Trophoblast cell (in vitro differentiated cells and primary cell): ENCODE measurements around the gene ZBTB9.
"Not testable (repeated sequence)": the region's sequence is repeated elsewhere in the genome, so short reads cannot be mapped to it uniquely, and the experiment has no call there.

Experiments used
- DNase-seq, 2 donors: peaks; one replicate each; pipeline ENCODE4 v3.0.0-alpha.2; 2016
- H2AFZ ChIP-seq: 2 replicates; pipeline ENCODE4 v1.6.1; 2013; ENCODE audit warnings: low read length, moderate library complexity, mild to moderate bottlenecking; ENCODE audit not compliant: insufficient read depth, poor library complexity
- H2AK5ac ChIP-seq: 2 replicates; pipeline ENCODE4 v1.6.1; 2013; ENCODE audit warnings: mild to moderate bottlenecking, low read length
- H2BK120ac ChIP-seq: 2 replicates; pipeline ENCODE4 v1.6.1; 2013; ENCODE audit warnings: low read length, mild to moderate bottlenecking, moderate library complexity; ENCODE audit not compliant: insufficient read depth, poor library complexity
- H2BK12ac ChIP-seq: 2 replicates; pipeline ENCODE4 v1.6.1; 2013; ENCODE audit warnings: mild to moderate bottlenecking, low read length, moderate library complexity
- H2BK5ac ChIP-seq: 2 replicates; pipeline ENCODE4 v1.6.1; 2013; ENCODE audit warnings: low read length, low read depth, moderate library complexity, mild to moderate bottlenecking; ENCODE audit not compliant: poor library complexity
- H3K14ac ChIP-seq: 2 replicates; pipeline ENCODE4 v1.6.1; 2013; ENCODE audit warnings: mild to moderate bottlenecking, low read length
- H3K18ac ChIP-seq: 2 replicates; pipeline ENCODE4 v1.6.1; 2013; ENCODE audit warnings: mild to moderate bottlenecking, low read length
- H3K23ac ChIP-seq: 2 replicates; pipeline ENCODE4 v1.6.1; 2013; ENCODE audit warnings: low read length
- H3K27ac ChIP-seq: 2 replicates; pipeline ENCODE4 v1.5.1; 2013; ENCODE audit warnings: low read depth, mild to moderate bottlenecking, inconsistent platforms, low read length, moderate library complexity
- H3K27me3 ChIP-seq: 2 replicates; pipeline ENCODE4 v1.6.1; 2013; ENCODE audit warnings: inconsistent platforms, mild to moderate bottlenecking, low read length, moderate library complexity; ENCODE audit not compliant: insufficient read depth
- H3K36me3 ChIP-seq, 2 experiments: 1 replicate in 1 of 2; 2 replicates in 1 of 2; pipeline ENCODE4 v1.6.1; 2013; ENCODE audit warnings: low read length in 2 of 2, mild to moderate bottlenecking in 2 of 2, moderate library complexity in 1 of 2; ENCODE audit not compliant: insufficient read depth in 2 of 2, control insufficient read depth in 1 of 2
- H3K4ac ChIP-seq: 2 replicates; pipeline ENCODE4 v1.6.1; 2013; ENCODE audit warnings: low read depth, mild to moderate bottlenecking, low read length, moderate library complexity
- H3K4me1 ChIP-seq, 2 experiments: 1 replicate in 1 of 2; 2 replicates in 1 of 2; pipeline ENCODE4 v1.6.1; 2013; ENCODE audit warnings: low read length in 2 of 2, mild to moderate bottlenecking in 2 of 2, moderate library complexity in 1 of 2; ENCODE audit not compliant: insufficient read depth in 2 of 2, control insufficient read depth in 1 of 2
- H3K4me2 ChIP-seq: 2 replicates; pipeline ENCODE4 v1.6.1; 2013; ENCODE audit warnings: inconsistent platforms, mild to moderate bottlenecking, low read length, moderate library complexity
- H3K4me3 ChIP-seq: 2 replicates; pipeline ENCODE4 v1.5.1; 2013; ENCODE audit warnings: mild to moderate bottlenecking, low read depth, low read length, inconsistent platforms
- H3K79me1 ChIP-seq: one replicate; pipeline ENCODE4 v1.6.1; 2013; ENCODE audit warnings: low read length
- H3K79me2 ChIP-seq: 2 replicates; pipeline ENCODE4 v1.6.1; 2013; ENCODE audit warnings: low read length, mild to moderate bottlenecking; ENCODE audit not compliant: control insufficient read depth, insufficient read depth, poor library complexity
- H3K9ac ChIP-seq: 2 replicates; pipeline ENCODE4 v1.6.1; 2013; ENCODE audit warnings: mild to moderate bottlenecking, low read length
- H3K9me3 ChIP-seq: 2 replicates; pipeline ENCODE4 v1.6.1; 2013; ENCODE audit warnings: low read depth, mild to moderate bottlenecking, control low read depth, inconsistent platforms, low read length; ENCODE audit not compliant: insufficient read depth
- H4K12ac ChIP-seq: 2 replicates; pipeline ENCODE4 v1.6.1; 2013; ENCODE audit warnings: low read depth, mild to moderate bottlenecking, low read length, moderate library complexity
- H4K8ac ChIP-seq: 2 replicates; pipeline ENCODE4 v1.6.1; 2013; ENCODE audit warnings: low read depth, mild to moderate bottlenecking, low read length, moderate library complexity
- H4K91ac ChIP-seq: one replicate; pipeline ENCODE4 v1.6.1; 2013; ENCODE audit warnings: low read depth, mild to moderate bottlenecking, low read length, moderate library complexity
- WGBS: extraction: QIAGEN DNeasy Blood & Tissue Kit; methylation state at CpG from one replicate; pipeline ENCODE4 v1.1.7; 2013; ENCODE audit warnings: missing lambda C conversion rate; ENCODE audit not compliant: insufficient read length, insufficient coverage; ENCODE audit errors: extremely low coverage; 5-methylcytosine and 5-hydroxymethylcytosine counted together

The ZBTB9 gene

GRCh38 chr6:33482620-33483019 lies 28.2 kb downstream of the ZBTB9 start:
- H2AK5ac ChIP-seq, H2BK5ac ChIP-seq, H3K4me3 ChIP-seq, H3K4me1 ChIP-seq, H3K9me3 ChIP-seq, H2BK120ac ChIP-seq, H3K4ac ChIP-seq, H4K8ac ChIP-seq, H4K12ac ChIP-seq, H4K91ac ChIP-seq, H3K4me2 ChIP-seq, H3K23ac ChIP-seq, H3K36me3 ChIP-seq, H3K18ac ChIP-seq, H3K79me2 ChIP-seq, H3K14ac ChIP-seq, H3K27me3 ChIP-seq, H2AFZ ChIP-seq, H3K9ac ChIP-seq, H3K27ac ChIP-seq, H2BK12ac ChIP-seq, DNase-seq, H3K79me1 ChIP-seq: not testable (repeated sequence)
- no CpG with 5 or more reads among the region's 5 CpGs for WGBS

GRCh38 chr6:33483678-33484077 lies 29.3 kb downstream of the ZBTB9 start:
- Histone ChIP-seq H3K27me3 (no peaks in the 10 kb centered on the region), H3K27ac (no peak overlapping the region), H3K79me1 (no peaks in the 10 kb centered on the region), H3K79me2 (no peaks in the 10 kb centered on the region), H3K18ac (no peak overlapping the region), H3K4ac (no peak overlapping the region), H3K4me3 (no peak overlapping the region), H3K14ac (no peak overlapping the region), H2AFZ (no peak overlapping the region), H2BK5ac (no peak overlapping the region), H2AK5ac (no peak overlapping the region), H4K8ac (no peak overlapping the region), H3K9me3 (no peaks in the 10 kb centered on the region), H2BK120ac (no peak overlapping the region), H3K4me2 (no peak overlapping the region), H3K23ac (no peak overlapping the region), H2BK12ac (no peak overlapping the region), H3K4me1 (no peaks in the 10 kb centered on the region), H4K91ac (no peak overlapping the region), H3K36me3 (no peaks in the 10 kb centered on the region), H4K12ac (no peak overlapping the region), H3K9ac (no peak overlapping the region)
- DNase-seq = no peak
- WGBS = no CpG with 5 or more reads among the region's 3 CpGs

- H3K9me3 ChIP-seq, H2AK5ac ChIP-seq, H3K9ac ChIP-seq, H3K79me1 ChIP-seq, H3K4me1 ChIP-seq, H3K27me3 ChIP-seq, DNase-seq, H3K14ac ChIP-seq, H3K27ac ChIP-seq, H3K36me3 ChIP-seq, H3K4me2 ChIP-seq, H4K91ac ChIP-seq, H3K4me3 ChIP-seq, H4K12ac ChIP-seq, H3K4ac ChIP-seq, H4K8ac ChIP-seq, H2BK120ac ChIP-seq, H3K18ac ChIP-seq, H2BK12ac ChIP-seq, H2BK5ac ChIP-seq, H3K79me2 ChIP-seq, H3K23ac ChIP-seq, H2AFZ ChIP-seq: not testable (repeated sequence)
- no CpG with 5 or more reads among the region's 6 CpGs for WGBS
Measured at GRCh38 chr6:33484673-33485262, 30.4 kb downstream of the ZBTB9 start.

- not testable (repeated sequence) for H3K4me3 ChIP-seq, H2AFZ ChIP-seq, H3K18ac ChIP-seq, H3K4me1 ChIP-seq, H3K4ac ChIP-seq, H3K23ac ChIP-seq, H4K8ac ChIP-seq, H3K36me3 ChIP-seq, H4K91ac ChIP-seq, H3K79me2 ChIP-seq, H3K9ac ChIP-seq, DNase-seq, H4K12ac ChIP-seq, H3K27me3 ChIP-seq, H3K9me3 ChIP-seq, H2AK5ac ChIP-seq, H2BK5ac ChIP-seq, H2BK120ac ChIP-seq, H3K79me1 ChIP-seq, H3K27ac ChIP-seq, H2BK12ac ChIP-seq, H3K4me2 ChIP-seq, H3K14ac ChIP-seq
- WGBS = no CpG with 5 or more reads among the region's 25 CpGs
Measured at GRCh38 chr6:33485680-33486079, 31.3 kb downstream of the ZBTB9 start.
